KMS-11 (cell line): Measurements from ENCODE around the gene SLC19A1.

ENCODE experiments used
- H2AFZ ChIP-seq: fragments of 200-600 bp; sonication (generic); 2 replicates; pipeline ENCODE4 v1.6.1; 2016; ENCODE audit warnings: antibody characterized with exemption, mixed run types, low read depth
- H3K27ac ChIP-seq: fragments of 200-600 bp; sonication (generic); 2 replicates; pipeline ENCODE4 v1.6.1; 2016; ENCODE audit warnings: mild to moderate bottlenecking, mixed run types
- H3K27me3 ChIP-seq: fragments of 200-600 bp; sonication (generic); 2 replicates; pipeline ENCODE4 v1.6.1; 2017; ENCODE audit warnings: mild to moderate bottlenecking, low read depth, mixed run types, moderate library complexity; ENCODE audit not compliant: insufficient read depth
- H3K36me3 ChIP-seq: fragments of 200-600 bp; sonication (generic); 2 replicates; pipeline ENCODE4 v1.6.1; 2017; ENCODE audit warnings: mild to moderate bottlenecking, mixed run types; ENCODE audit not compliant: insufficient read depth
- H3K4me1 ChIP-seq: fragments of 200-600 bp; sonication (generic); 2 replicates; pipeline ENCODE4 v1.6.1; 2016; ENCODE audit warnings: mild to moderate bottlenecking, low read depth, mixed run types; ENCODE audit not compliant: poor library complexity, severe bottlenecking
- H3K4me2 ChIP-seq: fragments of 200-600 bp; sonication (generic); 2 replicates; pipeline ENCODE4 v1.7.0; 2016; ENCODE audit warnings: mild to moderate bottlenecking, mixed run types
- H3K4me3 ChIP-seq: fragments of 200-600 bp; sonication (generic); IDR thresholded peaks from 2 replicates; pipeline ENCODE4 v1.6.1; 2017; ENCODE audit warnings: low read depth, low read length, mixed read lengths; ENCODE audit not compliant: insufficient read depth
- H3K79me2 ChIP-seq: fragments of 200-600 bp; sonication (generic); 2 replicates; pipeline ENCODE4 v1.6.1; 2016; ENCODE audit warnings: low read depth, mixed run types; ENCODE audit not compliant: insufficient read depth
- H3K9ac ChIP-seq: fragments of 200-600 bp; sonication (generic); 2 replicates; pipeline ENCODE4 v1.6.1; 2016; ENCODE audit warnings: mild to moderate bottlenecking, mixed run types
- H4K20me1 ChIP-seq: fragments of 200-600 bp; sonication (generic); 2 replicates; pipeline ENCODE4 v1.6.1; 2016; ENCODE audit warnings: mild to moderate bottlenecking, mixed run types; ENCODE audit not compliant: insufficient read depth
- TF ChIP-seq, protein P1 (sequence below): fragments of 200-600 bp; sonication (generic); conservative IDR thresholded peaks from 2 replicates; pipeline ENCODE4 v1.6.1; 2017; ENCODE audit warnings: low read depth, mild to moderate bottlenecking, antibody characterized with exemption, low read length, moderate library complexity, mixed read lengths

SLC19A1 gene

DNA sequence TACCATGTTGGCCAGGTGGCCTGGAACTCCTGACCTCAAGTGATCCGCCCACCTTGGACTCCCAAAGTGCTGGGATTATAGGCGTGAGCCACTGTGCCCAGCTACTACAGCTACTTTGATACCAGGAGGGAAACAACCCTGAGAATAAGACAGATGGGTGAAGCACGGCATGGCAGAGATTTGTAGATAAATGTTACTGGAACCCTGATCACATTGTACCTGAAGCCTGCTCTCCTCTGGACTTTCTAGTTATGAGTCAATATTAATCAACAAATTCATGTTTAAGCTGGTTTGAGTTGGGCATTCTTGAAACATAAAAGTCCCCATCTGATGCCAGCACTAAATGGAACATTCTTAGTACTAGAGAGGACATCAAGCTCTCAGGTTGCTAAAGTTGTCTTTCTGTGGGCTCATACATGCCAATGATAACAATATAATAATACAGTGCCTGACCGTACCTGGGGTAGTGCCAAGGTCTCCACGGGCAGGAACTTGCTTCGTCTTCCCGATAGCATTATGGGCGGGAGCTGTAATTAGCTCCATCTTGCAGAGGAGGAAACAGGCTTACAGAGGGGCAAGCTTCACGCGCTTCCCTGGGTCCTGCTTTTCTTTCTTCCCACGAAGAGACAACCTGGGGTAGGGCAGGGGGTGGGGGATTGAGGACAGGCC is 30.7 kb upstream of the SLC19A1 start:
- Histone ChIP-seq H3K27ac (no peak overlapping the region), H3K4me3 (no peak overlapping the region), H3K9ac (no peak overlapping the region), H3K27me3 (peaks cover 97% of the 10 kb centered on the region), H3K79me2 (no peaks in the 10 kb centered on the region), H3K4me2 (no peak overlapping the region), H3K4me1 (no peaks in the 10 kb centered on the region), H2AFZ (no peak overlapping the region), H4K20me1 (no peaks in the 10 kb centered on the region), H3K36me3 (no peaks in the 10 kb centered on the region)
- TF ChIP-seq, protein P1, sequence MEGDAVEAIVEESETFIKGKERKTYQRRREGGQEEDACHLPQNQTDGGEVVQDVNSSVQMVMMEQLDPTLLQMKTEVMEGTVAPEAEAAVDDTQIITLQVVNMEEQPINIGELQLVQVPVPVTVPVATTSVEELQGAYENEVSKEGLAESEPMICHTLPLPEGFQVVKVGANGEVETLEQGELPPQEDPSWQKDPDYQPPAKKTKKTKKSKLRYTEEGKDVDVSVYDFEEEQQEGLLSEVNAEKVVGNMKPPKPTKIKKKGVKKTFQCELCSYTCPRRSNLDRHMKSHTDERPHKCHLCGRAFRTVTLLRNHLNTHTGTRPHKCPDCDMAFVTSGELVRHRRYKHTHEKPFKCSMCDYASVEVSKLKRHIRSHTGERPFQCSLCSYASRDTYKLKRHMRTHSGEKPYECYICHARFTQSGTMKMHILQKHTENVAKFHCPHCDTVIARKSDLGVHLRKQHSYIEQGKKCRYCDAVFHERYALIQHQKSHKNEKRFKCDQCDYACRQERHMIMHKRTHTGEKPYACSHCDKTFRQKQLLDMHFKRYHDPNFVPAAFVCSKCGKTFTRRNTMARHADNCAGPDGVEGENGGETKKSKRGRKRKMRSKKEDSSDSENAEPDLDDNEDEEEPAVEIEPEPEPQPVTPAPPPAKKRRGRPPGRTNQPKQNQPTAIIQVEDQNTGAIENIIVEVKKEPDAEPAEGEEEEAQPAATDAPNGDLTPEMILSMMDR = no peak

DNA sequence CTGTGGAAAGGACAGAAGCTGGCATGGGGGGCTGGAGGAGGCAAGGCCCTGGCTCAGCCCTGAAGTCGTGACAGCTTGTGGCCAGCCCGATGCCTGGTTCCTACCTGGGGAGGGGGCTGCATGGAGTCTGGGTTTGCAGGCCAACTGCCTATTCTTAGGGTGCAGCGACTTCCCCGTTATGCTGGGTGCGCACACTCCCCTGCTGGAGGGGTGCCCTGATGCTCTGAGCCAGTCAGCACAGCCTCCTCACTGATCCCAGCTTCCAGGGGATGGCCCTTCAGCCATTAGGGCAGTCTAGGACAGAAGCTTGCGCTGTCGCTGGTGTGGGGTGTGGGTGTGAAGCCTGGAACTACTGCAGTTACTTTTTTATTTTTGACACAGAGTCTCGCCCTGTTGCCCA is 30.0 kb upstream of the SLC19A1 start:
- Histone ChIP-seq H3K79me2 (no peaks in the 10 kb centered on the region), H2AFZ (no peak overlapping the region), H4K20me1 (no peaks in the 10 kb centered on the region), H3K36me3 (no peaks in the 10 kb centered on the region), H3K9ac (no peak overlapping the region), H3K4me3 (no peak overlapping the region), H3K27ac (no peak overlapping the region), H3K4me2 (no peak overlapping the region), H3K4me1 (no peaks in the 10 kb centered on the region), H3K27me3 (peaks cover 97% of the 10 kb centered on the region)
- TF ChIP-seq, protein P1 = no peak

DNA sequence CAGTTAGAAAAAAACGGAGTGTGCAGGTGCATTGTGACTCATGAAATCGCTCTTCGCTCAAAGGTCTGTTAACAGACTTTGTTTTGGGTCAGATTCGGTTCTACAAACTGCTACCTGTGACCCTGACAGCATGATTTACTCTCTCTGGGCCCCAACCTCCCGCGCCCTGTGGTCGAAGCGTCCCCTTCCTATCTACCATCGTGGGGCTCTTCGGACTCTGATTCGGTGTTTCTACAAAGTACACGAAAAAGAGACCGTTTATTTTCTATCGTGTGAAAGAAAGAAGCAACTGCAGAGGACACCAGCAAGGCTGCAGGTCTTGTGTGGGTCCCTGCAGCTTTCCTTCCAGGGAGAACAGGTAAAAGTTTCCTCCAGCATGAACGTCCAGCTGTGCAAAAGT is 29.4 kb upstream of the SLC19A1 start:
- H3K27me3 ChIP-seq = peaks cover 99% of the 10 kb centered on the region
- H3K4me3 ChIP-seq = no peak overlapping the region
- no peaks in the 10 kb centered on the region for H4K20me1 ChIP-seq
- TF ChIP-seq, protein P1 = no peak
- H3K27ac ChIP-seq = no peak overlapping the region
- no peaks in the 10 kb centered on the region for H3K4me1 ChIP-seq
- no peak overlapping the region for H3K4me2 ChIP-seq
- no peak overlapping the region for H2AFZ ChIP-seq
- H3K9ac ChIP-seq = no peak overlapping the region
- H3K79me2 ChIP-seq = no peaks in the 10 kb centered on the region
- no peaks in the 10 kb centered on the region for H3K36me3 ChIP-seq

GRCh38 chr21:45570826-45571601 is 28.8 kb upstream of the SLC19A1 start:
- no peak overlapping the region for H3K4me2 ChIP-seq
- H3K9ac ChIP-seq = no peak overlapping the region
- H3K4me1 ChIP-seq = no peaks in the 10 kb centered on the region
- no peak overlapping the region for H3K27ac ChIP-seq
- H2AFZ ChIP-seq = no peak overlapping the region
- no peaks in the 10 kb centered on the region for H4K20me1 ChIP-seq
- H3K36me3 ChIP-seq = no peaks in the 10 kb centered on the region
- no peaks in the 10 kb centered on the region for H3K79me2 ChIP-seq
- H3K4me3 ChIP-seq = no peak overlapping the region
- peaks cover 99% of the 10 kb centered on the region for H3K27me3 ChIP-seq
- TF ChIP-seq, protein P1 = no peak
